ENCODE data around the gene FUZ.

The FUZ gene

DNA sequence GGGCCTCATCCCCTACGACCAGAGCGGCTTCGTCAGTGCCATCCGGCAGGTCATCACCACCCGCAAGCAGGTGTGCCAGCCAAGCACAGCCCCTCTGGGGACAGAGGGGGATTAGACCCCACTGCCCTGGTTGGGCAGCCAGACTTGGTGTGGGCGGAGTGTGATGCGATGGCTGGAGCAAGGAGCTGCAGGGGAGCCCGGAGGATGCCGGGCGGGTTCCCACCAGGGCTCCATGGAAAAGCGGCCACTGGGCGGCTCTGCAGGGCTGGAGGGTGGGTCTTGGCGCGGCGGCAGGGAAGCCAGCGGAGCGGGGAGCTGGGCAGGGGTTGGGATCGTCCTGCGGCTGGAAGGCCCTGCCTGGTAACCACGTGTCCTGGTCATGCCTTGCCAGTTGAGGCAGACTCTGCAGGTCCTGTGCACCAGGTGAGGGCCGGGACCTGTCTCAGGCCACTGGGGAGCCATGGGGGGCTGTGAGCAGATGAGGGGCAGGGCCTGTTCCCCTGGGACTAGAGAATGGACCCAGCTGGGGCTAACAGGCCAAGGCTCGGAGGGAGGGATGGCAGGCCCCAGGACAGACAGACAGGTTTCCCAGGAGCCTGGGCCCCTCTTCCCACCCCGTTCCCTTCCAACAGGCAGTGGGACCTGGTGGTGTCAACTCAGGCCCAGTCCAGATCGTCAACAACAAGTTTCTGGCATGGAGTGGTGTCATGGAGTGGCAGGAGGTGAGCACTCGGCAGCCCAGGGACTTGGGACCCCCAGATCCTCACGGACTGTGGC is 44.2 kb upstream of the FUZ start:
- no peak for TF ChIP-seq FOXP2 (optimal IDR thresholded peaks at IDR 0.05; ENCODE audit: borderline replicate concordance, extremely low read depth, extremely low read length, insufficient read depth)
- TF ChIP-seq, protein P1, sequence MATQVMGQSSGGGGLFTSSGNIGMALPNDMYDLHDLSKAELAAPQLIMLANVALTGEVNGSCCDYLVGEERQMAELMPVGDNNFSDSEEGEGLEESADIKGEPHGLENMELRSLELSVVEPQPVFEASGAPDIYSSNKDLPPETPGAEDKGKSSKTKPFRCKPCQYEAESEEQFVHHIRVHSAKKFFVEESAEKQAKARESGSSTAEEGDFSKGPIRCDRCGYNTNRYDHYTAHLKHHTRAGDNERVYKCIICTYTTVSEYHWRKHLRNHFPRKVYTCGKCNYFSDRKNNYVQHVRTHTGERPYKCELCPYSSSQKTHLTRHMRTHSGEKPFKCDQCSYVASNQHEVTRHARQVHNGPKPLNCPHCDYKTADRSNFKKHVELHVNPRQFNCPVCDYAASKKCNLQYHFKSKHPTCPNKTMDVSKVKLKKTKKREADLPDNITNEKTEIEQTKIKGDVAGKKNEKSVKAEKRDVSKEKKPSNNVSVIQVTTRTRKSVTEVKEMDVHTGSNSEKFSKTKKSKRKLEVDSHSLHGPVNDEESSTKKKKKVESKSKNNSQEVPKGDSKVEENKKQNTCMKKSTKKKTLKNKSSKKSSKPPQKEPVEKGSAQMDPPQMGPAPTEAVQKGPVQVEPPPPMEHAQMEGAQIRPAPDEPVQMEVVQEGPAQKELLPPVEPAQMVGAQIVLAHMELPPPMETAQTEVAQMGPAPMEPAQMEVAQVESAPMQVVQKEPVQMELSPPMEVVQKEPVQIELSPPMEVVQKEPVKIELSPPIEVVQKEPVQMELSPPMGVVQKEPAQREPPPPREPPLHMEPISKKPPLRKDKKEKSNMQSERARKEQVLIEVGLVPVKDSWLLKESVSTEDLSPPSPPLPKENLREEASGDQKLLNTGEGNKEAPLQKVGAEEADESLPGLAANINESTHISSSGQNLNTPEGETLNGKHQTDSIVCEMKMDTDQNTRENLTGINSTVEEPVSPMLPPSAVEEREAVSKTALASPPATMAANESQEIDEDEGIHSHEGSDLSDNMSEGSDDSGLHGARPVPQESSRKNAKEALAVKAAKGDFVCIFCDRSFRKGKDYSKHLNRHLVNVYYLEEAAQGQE (IDR thresholded peaks at IDR 0.05; ENCODE audit: insufficient read depth in 1 of 2, low read depth in 2 of 2, low read length in 2 of 2): no peak
- TF ChIP-seq SIN3A (IDR thresholded peaks at IDR 0.05; ENCODE audit: borderline replicate concordance, insufficient read depth, low read length): no peak
- TF ChIP-seq POLR2AphosphoS5 (IDR thresholded peaks at IDR 0.05; ENCODE audit: low read depth, low read length): no peak; the same call in 1 of the 2 replicates
- TF ChIP-seq TAF1 (IDR thresholded peaks at IDR 0.05; ENCODE audit: borderline replicate concordance, insufficient read depth, low read length): no peak

DNA sequence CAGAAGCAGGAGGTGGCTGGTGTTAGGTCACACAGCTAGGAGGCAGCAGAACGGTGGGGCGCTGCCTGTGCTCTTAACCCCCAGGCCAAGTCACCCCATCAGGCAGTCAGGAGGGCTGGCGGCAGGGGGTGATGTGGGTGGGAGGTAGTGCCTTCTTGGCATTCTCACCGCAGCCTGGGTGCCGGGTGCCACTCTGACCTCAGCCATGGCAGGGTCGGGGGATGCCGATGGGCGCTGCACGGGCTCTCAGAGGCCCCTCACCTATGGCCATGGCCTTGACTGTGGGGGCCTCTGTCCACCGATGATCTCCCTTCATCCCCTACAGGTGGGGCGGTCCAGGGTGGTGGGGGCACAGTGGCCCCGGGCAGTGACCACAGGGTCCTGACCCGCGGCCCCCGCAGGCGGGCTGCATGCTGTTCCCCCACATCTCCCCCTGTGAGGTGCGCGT is 43.5 kb upstream of the FUZ start:
- TF ChIP-seq TAF1 (IDR thresholded peaks at IDR 0.05; ENCODE audit: borderline replicate concordance, insufficient read depth, low read length): no peak
- TF ChIP-seq FOXP2 (optimal IDR thresholded peaks at IDR 0.05; ENCODE audit: borderline replicate concordance, extremely low read depth, extremely low read length, insufficient read depth): no peak

DNA sequence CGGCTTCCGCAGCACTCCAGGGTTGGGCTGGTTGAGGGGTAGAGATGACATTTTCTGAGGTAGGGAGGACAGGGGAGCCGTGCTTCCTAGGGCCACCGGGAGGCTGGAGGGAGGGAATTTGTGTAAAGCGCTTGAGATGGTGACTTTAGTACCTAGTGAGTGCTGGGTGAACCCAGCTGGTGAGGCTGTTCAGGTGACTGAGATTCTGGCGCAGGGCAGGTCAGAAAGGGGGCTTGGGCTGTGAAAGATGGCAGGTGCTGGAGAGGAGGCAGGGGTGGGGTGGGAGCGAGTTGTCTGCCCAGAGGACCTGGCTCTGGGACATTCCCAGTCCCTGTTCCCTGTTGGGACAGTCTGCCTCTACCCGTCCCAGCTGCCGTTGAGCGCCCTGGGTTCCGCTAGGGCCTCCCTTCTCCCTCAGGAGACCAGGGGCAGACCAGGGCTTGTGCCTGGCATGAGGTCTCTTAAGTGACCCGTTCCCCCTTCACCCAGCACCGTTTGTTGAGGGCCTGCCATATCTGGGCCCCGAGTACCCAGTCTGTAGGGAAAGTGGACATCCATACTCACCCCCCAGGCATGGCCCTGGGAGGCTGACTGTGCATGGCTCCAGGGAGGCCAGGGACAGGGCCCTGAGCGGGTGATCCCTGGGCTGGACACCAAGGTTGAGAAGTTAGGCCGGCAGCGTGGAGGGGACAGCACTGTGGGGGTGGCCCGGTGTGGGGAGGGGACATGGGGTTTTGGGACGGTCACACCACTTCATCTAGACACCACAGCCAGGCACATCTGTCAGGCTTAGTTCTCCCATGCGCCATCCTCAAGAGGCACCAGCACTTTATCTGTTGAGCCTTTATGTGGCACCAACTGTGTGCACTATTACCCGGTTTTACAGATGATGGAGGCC is 42.8 kb upstream of the FUZ start:
- TF ChIP-seq, protein P1 (IDR thresholded peaks at IDR 0.05; ENCODE audit: insufficient read depth in 1 of 2, low read depth in 2 of 2, low read length in 2 of 2): no peak
- TF ChIP-seq SIN3A (IDR thresholded peaks at IDR 0.05; ENCODE audit: borderline replicate concordance, insufficient read depth, low read length) (0 out of 2 replicates have a peak, but pooled peaks have one; percentile 21), TAF1 (IDR thresholded peaks at IDR 0.05; ENCODE audit: borderline replicate concordance, insufficient read depth, low read length) (no peak), POLR2AphosphoS5 (IDR thresholded peaks at IDR 0.05; ENCODE audit: low read depth, low read length) (peak; percentile 35; the same call in 1 of the 2 replicates), FOXP2 (optimal IDR thresholded peaks at IDR 0.05; ENCODE audit: borderline replicate concordance, extremely low read depth, extremely low read length, insufficient read depth) (no peak)

DNA sequence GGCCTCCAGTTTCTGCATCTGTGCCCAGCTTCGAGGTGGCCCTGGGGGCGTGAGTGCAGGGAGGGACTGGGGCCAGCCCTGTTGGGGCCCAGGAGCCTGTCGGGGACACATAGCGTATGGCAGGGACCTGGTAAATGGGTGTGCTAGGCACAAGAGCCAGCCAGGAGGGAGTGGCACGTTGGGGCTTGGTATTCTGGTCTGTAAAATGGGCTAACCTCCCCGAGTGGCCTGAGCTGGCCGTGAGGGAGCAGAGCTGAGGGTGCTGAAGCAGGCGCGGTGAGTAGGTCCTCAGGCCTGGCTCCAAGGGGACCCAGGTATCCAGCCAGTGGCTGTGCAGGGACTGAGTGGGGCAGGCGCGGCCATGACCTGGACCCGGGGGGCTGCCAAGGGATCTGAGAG is 42.2 kb upstream of the FUZ start:
- TF ChIP-seq, protein P1 (IDR thresholded peaks at IDR 0.05; ENCODE audit: insufficient read depth in 1 of 2, low read depth in 2 of 2, low read length in 2 of 2): no peak
- TF ChIP-seq POLR2AphosphoS5 (IDR thresholded peaks at IDR 0.05; ENCODE audit: low read depth, low read length): no peak; the same call in 1 of the 2 replicates
- TF ChIP-seq FOXP2 (optimal IDR thresholded peaks at IDR 0.05; ENCODE audit: borderline replicate concordance, extremely low read depth, extremely low read length, insufficient read depth): no peak
- no peak for TF ChIP-seq SIN3A (IDR thresholded peaks at IDR 0.05; ENCODE audit: borderline replicate concordance, insufficient read depth, low read length)
- no peak for TF ChIP-seq TAF1 (IDR thresholded peaks at IDR 0.05; ENCODE audit: borderline replicate concordance, insufficient read depth, low read length)
